Muscle of back (tissue), 13 donors: Measurements from ENCODE around the gene ORC4. TPM values are rescaled to one million over a fixed set of nuclear protein-coding genes. Genes with fewer than 3 reads are reported as not detected.

Source experiments
- DNase-seq, 3 donors: peaks; one replicate each; pipeline versions ENCODE4 v3.0.0 to v3.0.0-alpha.2; 2013
- long read RNA-seq, 9 donors: transcript quantifications; one replicate each; lab custom pipeline, GENCODE V29; 2026
- polyA plus RNA-seq, 10 donors: library from polyadenylated mRNA; unstranded; fragments of 120-200 nt; gene quantifications; one replicate each; pipeline ENCODE4 v1.2.1, GENCODE V29; 2013; ENCODE audit not compliant: insufficient read length in 10 of 10

The ORC4 gene
- polyA plus RNA-seq = 10 to 100 TPM; 33.7 to 55.5 (median 45.2) TPM
- long read RNA-seq, donor 1, full-length matches to known transcripts = 14 of 14 reads
- long read RNA-seq, donor 1, partial matches to known transcripts = 0 of 14 reads
- long read RNA-seq, donor 1, other reads (novel, unspliced or antisense) = 0 of 14 reads
- long read RNA-seq, donor 2, full-length matches to known transcripts = 3 of 3 reads
- long read RNA-seq, donor 2, partial matches to known transcripts = 0 of 3 reads
- long read RNA-seq, donor 2, other reads (novel, unspliced or antisense) = 0 of 3 reads
- long read RNA-seq, donor 3 = 0 reads
- long read RNA-seq, donor 4, full-length matches to known transcripts = 2 of 2 reads
- long read RNA-seq, donor 4, partial matches to known transcripts = 0 of 2 reads
- long read RNA-seq, donor 4, other reads (novel, unspliced or antisense) = 0 of 2 reads
- long read RNA-seq, donor 5, full-length matches to known transcripts = 3 of 3 reads
- long read RNA-seq, donor 5, partial matches to known transcripts = 0 of 3 reads
- long read RNA-seq, donor 5, other reads (novel, unspliced or antisense) = 0 of 3 reads
- long read RNA-seq, donor 6, full-length matches to known transcripts = 3 of 3 reads
- long read RNA-seq, donor 6, partial matches to known transcripts = 0 of 3 reads
- long read RNA-seq, donor 6, other reads (novel, unspliced or antisense) = 0 of 3 reads
- long read RNA-seq, donor 7, full-length matches to known transcripts = 6 of 6 reads
- long read RNA-seq, donor 7, partial matches to known transcripts = 0 of 6 reads
- long read RNA-seq, donor 7, other reads (novel, unspliced or antisense) = 0 of 6 reads
- long read RNA-seq, donor 8, full-length matches to known transcripts = 3 of 3 reads
- long read RNA-seq, donor 8, partial matches to known transcripts = 0 of 3 reads
- long read RNA-seq, donor 8, other reads (novel, unspliced or antisense) = 0 of 3 reads
- long read RNA-seq, donor 9, full-length matches to known transcripts = 1 of 1 reads
- long read RNA-seq, donor 9, partial matches to known transcripts = 0 of 1 reads
- long read RNA-seq, donor 9, other reads (novel, unspliced or antisense) = 0 of 1 reads

DNA sequence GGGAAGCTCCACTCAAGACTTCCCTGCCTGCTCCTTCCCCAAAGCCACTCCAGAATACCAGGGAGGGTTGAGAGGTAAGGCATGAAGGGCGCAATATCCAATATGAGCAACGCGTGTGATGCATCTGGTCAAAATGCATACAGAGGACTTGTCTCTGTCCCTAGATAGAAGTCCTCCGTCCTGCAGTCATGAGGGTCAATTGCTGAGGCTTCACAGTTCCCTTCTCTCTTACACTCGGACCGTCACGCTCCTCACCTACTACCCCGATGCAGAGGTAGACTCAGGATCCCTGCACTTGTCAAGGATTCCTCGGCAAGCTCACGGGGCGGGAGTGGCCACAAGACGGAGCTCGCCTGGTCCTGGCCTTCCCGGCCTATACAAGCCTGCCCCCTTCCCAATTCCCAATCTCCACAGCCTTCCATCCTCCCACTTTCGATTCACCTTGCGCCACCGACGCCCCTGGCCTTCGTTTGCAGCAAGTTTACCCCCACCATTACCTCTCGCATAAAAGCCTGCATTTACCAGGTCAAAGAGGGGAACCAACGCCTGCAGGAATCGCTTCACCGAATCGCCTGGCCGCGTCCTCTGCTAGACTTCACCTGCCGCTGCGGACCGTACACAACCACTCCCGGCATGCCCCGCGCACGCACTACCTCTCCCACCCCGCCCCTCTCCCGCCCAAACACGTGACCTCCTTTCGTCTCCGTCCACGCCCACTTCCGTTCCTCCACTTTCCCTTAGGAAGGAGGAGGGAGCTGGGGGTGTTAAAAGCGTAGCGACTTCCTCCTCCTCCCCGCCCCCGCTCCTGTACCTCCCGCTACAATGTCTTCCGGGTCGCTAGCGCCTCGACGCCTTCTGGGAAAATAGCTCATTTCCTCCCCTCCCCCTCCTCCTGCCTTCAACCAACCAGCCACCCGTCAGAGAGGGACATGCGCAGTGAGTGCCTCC is at the start of gene ORC4:
TSS of gene ORC4 (minus strand) at position 627 of the 948 bp plus-strand sequence. CDS start 44,779 bp downstream, outside the sequence.
- DNase-seq = peak; percentile 99 to 100 (median 100)

DNA sequence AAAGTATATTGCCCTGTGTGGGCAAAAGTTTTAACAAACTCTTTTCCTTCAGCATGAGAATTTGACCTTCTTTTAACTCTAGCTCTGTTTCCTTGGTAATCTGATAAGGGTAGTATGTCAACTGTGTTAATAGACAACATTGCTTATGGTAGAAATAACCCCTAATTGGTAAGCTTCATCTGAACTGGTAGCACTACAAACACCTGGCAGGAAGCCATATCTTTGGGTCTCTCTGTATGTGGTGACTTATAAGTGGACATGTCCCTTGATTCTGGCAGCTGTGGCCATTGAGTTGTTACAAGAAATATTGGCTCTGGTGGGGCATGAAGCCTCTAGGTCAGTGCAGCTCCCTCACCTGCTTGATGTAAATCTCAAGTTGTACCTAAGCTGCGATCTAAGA is 47.3 kb upstream of the ORC4 start:
- no peak for DNase-seq

GRCh38 chr2:148065936-148066335 is 45.4 kb upstream of the ORC4 start:
- no peak for DNase-seq

GRCh38 chr2:148063633-148064032 is 43.1 kb upstream of the ORC4 start:
- DNase-seq = no peak

DNA sequence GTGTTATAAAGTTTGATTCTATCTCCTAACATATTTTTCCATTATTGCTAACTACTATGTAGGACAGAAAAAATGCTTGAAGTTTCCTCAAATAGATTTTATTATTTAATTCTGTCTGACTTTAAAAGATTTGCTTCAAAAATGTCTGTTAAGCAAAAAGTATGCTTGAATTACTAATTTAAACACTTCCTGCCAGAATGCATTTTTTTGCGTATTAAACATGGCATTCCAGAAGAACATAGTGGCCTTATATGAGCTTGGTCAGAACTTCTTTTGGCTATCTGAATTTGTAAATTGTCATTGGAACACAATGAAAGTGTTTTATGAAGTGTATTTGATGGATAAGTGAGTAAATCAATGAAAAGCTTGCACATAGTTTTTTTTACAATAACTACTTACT is 38.1 kb upstream of the ORC4 start:
- DNase-seq = no peak

GRCh38 chr2:148052687-148053086 is 32.1 kb upstream of the ORC4 start:
- no peak for DNase-seq

GRCh38 chr2:148049284-148049683 is 28.7 kb upstream of the ORC4 start:
- DNase-seq = no peak

- DNase-seq = no peak
Observed at GRCh38 chr2:148048475-148049221, 28.1 kb upstream of the ORC4 start.

GRCh38 chr2:148046802-148047201 is 26.3 kb upstream of the ORC4 start:
- no peak for DNase-seq

- DNase-seq = no peak
Observed at GRCh38 chr2:148044322-148044721, 23.8 kb upstream of the ORC4 start.

DNA sequence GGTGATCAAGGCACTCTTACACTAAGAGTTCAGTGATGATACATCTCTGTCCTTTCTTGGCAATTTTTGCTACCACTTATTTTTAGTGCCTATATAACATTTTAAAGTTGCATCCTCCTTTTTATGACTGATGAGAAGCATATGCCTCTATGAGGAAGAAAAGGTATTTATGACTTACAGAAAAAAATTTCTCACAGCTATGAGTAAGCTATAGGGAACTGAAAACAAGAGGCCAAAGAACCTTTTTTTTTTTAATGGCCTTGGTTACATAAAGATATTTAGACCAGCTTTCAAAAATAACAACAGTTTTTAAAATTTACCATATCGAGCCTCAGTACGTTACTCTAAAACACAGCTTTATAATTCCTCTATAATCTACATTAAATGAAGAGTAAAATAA is 21.7 kb upstream of the ORC4 start:
- DNase-seq = peak in 1 of 3 donors; percentile 7

- no peak for DNase-seq
Observed at GRCh38 chr2:148039783-148040182, 19.2 kb upstream of the ORC4 start.

- DNase-seq = no peak
Observed at GRCh38 chr2:148032215-148032614, 11.7 kb upstream of the ORC4 start.

DNA sequence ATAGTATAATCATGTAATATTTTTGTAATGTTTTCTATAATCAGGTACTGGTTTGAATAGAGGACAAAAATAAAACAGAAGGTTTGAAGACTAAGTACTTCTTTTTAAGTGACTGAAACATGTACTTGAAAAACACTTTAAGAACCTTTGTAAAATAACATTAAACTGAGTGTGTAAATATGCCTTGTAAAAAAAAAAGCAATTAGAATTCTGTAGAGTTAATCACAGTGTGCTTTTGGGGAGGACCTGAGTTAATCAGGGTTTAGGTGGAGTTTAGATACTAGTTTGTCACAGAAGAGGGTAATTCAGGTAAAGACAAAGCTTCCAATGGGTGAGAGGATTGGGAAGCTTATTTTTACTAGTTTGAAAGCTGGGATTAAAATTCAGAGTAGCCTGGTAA is 10.6 kb upstream of the ORC4 start:
- no peak for DNase-seq

DNA sequence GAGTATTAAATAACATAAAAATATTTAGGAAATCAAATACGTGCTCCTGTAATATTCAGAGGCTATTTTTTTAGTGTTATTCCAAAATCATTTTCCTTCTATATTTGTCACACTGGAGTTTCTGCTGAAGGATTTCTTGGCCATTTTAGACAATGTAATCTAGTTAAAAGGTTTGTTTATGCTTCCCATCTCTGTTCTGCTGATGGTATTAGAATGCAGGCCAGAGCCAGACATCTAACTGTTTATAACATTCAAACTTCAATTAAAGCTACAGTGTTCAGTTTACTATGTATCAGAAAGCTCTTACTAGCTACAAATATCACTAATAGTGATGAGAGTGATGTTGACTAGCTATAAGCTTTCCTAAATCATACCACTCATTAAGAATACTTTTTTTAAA is 8.2 kb upstream of the ORC4 start:
- no peak for DNase-seq

GRCh38 chr2:148027822-148028221 is 7.3 kb upstream of the ORC4 start:
- DNase-seq = no peak

- no peak for DNase-seq
Observed at GRCh38 chr2:148026573-148026972, 6.0 kb upstream of the ORC4 start.

- no peak for DNase-seq
Observed at GRCh38 chr2:148023861-148024260, 3.3 kb upstream of the ORC4 start.

DNA sequence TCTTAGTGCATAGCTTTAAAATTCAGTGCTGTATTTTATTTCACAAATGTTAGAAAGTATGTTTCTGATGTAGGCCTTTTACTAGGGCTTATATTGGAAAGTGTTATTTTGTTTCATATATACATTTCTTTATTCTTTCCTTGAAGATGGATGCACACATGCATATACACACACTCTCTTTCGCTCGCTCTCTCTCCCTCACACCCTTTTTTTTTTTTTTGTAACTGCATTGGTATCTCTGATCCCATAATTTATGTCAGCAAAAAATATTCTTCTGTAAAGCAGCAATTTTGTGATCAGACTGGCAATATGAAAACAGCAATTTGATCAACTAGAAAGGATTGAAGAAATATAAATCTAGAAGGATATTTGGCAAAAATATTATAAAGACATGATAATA is 2.3 kb upstream of the ORC4 start:
- DNase-seq = no peak

DNA sequence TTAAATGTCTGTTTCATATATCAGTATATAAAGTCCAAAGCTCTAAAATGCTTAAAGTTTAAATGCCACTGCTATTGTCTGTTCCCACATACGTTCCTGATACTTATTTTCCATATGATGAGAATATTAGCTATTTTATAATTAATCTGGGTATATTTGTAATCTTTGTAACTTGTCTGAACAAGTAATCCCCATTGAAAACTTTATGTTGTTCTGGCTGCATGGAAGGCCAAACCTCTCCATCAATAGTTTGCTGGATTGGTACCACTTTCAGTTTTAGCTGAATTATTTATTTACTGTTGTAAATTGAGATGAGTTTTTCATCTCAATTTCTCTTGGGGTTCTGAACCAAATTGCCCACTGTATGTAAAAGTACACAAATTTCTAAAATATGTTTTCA is 1.8 kb upstream of the ORC4 start:
- no peak for DNase-seq

- DNase-seq = no peak
Observed at GRCh38 chr2:148021886-148022285, 1.3 kb upstream of the ORC4 start.
